Caco-2 (cell line): ENCODE data around the gene ZNF358. TPM values are rescaled to one million over a fixed set of nuclear protein-coding genes. Genes with fewer than 3 reads are reported as not detected.

Experiments used
- BruUV-seq: library from RNA; stranded (reverse); fragments of 400-500 nt; replicated peaks from 2 replicates; lab custom pipeline; 2021; lab: Mats Ljungman, UMichigan
- CTCF ChIA-PET: fragments of 300-600 bp; sonication (Branson Sonifier 250); formaldehyde crosslinking; loops from one replicate; lab custom pipeline; 2022; ENCODE audit warnings: antibody characterized with exemption; lab: Charles Lee
- POLR2A ChIA-PET: fragments of 300-600 bp; sonication (Branson Sonifier 250); formaldehyde crosslinking; loops from one replicate; lab custom pipeline; 2022; ENCODE audit warnings: antibody characterized with exemption; lab: Charles Lee
- DNase-seq, 2 experiments: peaks; one replicate each; pipeline versions ENCODE4 v3.0.0 to v3.0.0-alpha.2; 2020 to 2022
- H3K27me3 ChIP-seq: replicated peaks from 2 replicates; pipeline ENCODE4 v1.6.0; 2011; ENCODE audit warnings: low read length; ENCODE audit not compliant: control insufficient read depth, insufficient read depth
- H3K36me3 ChIP-seq: 2 replicates; pipeline ENCODE4 v1.5.1; 2011; ENCODE audit warnings: low read length; ENCODE audit not compliant: control insufficient read depth, insufficient read depth
- H3K4me1 ChIP-seq: fragments of 250-450 bp; sonication (Bioruptor Pico); 2 replicates; pipeline ENCODE4 v1.5.1; 2020; ENCODE audit warnings: mild to moderate bottlenecking
- H3K4me3 ChIP-seq: 2 replicates; pipeline ENCODE4 v1.5.1; 2011; ENCODE audit warnings: low read depth, mild to moderate bottlenecking, control low read depth, low read length
- H3K9me3 ChIP-seq: fragments of 250-450 bp; sonication (Bioruptor Pico); 2 replicates; pipeline ENCODE4 v1.5.1; 2020; ENCODE audit warnings: mild to moderate bottlenecking, moderate library complexity
- H3K27ac Mint-ChIP-seq: one replicate; pipeline ENCODE4 v1.8.0; 2022; ENCODE audit warnings: mixed read lengths; ENCODE audit not compliant: unreplicated experiment
- H3K27me3 Mint-ChIP-seq: one replicate; pipeline ENCODE4 v1.8.0; 2022; ENCODE audit warnings: mixed read lengths; ENCODE audit not compliant: insufficient read depth, unreplicated experiment
- H3K36me3 Mint-ChIP-seq: one replicate; pipeline ENCODE4 v1.8.0; 2022; ENCODE audit warnings: mild to moderate bottlenecking, mixed read lengths; ENCODE audit not compliant: insufficient read depth, unreplicated experiment
- H3K4me1 Mint-ChIP-seq: one replicate; pipeline ENCODE4 v1.8.0; 2022; ENCODE audit warnings: low read depth, mixed read lengths; ENCODE audit not compliant: unreplicated experiment
- H3K4me3 Mint-ChIP-seq: one replicate; pipeline ENCODE4 v1.8.0; 2022; ENCODE audit warnings: mild to moderate bottlenecking, moderate library complexity, mixed read lengths; ENCODE audit not compliant: unreplicated experiment
- H3K9me3 Mint-ChIP-seq: one replicate; pipeline ENCODE4 v1.8.0; 2022; ENCODE audit warnings: mixed read lengths; ENCODE audit not compliant: unreplicated experiment
- intact Hi-C: fragments of 100-400 bp; cut with micrococcal nuclease; formaldehyde crosslinking; loops from one replicate; pipeline ENCODE4 v1.10.0; 2022; ENCODE audit not compliant: unreplicated experiment
- total RNA-seq: library from RNA; stranded (reverse); gene quantifications from 2 replicates; pipeline ENCODE4 v1.2.3, GENCODE V29; 2022
- TF ChIP-seq, protein P1 (sequence below), 2 experiments: fragments of 200-600 bp in 1 of 2; IDR thresholded peaks; 1 replicate in 1 of 2; 2 replicates in 1 of 2; pipeline versions ENCODE4 v1.5.1 to v1.8.0; 2011 to 2022; ENCODE audit warnings: antibody characterized with exemption in 1 of 2, control low read depth in 1 of 2, inconsistent platforms in 1 of 2, low read depth in 1 of 2, low read length in 1 of 2, mild to moderate bottlenecking in 1 of 2, moderate library complexity in 1 of 2; ENCODE audit not compliant: insufficient read depth in 1 of 2, severe bottlenecking in 1 of 2, unreplicated experiment in 1 of 2

The ZNF358 gene
- total RNA-seq, 1 experiment from 2014 or later = 29.4 TPM

DNA sequence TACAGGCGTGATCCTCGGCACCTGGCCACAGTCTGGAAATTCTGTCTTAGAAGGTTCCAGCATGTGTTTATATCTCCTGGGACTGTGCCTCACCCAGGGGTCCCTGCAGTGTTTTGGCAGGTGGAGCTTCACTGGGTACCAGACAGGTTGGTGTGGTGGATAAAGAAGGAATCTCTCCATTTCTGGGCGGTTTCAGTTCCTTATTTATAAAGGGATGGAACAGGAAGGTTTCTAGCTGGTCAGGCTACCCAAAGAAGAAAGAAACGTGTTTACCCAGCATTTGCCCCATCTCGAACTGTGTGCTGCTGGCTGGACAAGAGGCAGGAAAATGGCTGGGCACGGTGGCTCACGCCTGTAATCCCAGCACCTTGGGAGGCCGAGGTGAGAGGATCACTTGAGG lies 29.4 kb downstream of the ZNF358 start:
- BruUV-seq = no TSS peak

DNA sequence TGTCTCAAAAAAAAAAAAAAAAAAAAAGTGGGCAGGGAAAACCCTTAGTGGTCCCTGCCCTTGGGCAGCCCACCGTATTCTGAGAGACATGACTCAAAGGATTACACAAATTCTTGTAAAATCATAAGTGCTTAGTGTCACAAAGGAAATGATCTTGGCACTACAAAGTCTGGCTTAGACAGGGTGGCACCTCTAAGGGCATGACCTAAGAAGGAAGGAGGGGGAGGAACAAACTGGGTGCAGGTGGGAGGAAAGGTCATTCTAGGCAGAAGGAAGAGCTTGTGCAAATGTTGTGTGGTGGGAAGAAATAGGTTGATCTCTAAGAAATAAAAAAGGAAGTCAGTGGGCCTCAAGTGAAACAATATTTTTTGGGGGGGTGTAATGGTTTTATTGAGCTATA lies 30.0 kb downstream of the ZNF358 start:
- no peaks in the 10 kb centered on the region for H3K4me1 ChIP-seq
- no peaks in the 10 kb centered on the region for H3K27me3 ChIP-seq
- ChIA-PET CTCF (no interaction called here), POLR2A (no interaction called here)
- no peaks in the 10 kb centered on the region for H3K9me3 ChIP-seq
- no TSS peak for BruUV-seq
- H3K27ac Mint-ChIP-seq = no peak overlapping the region
- H3K36me3 Mint-ChIP-seq = peaks cover 4% of the 10 kb centered on the region
- no peaks in the 10 kb centered on the region for H3K9me3 Mint-ChIP-seq
- H3K27me3 Mint-ChIP-seq = no peaks in the 10 kb centered on the region
- no peak overlapping the region for H3K4me3 ChIP-seq
- no peaks in the 10 kb centered on the region for H3K4me1 Mint-ChIP-seq
- H3K4me3 Mint-ChIP-seq = no peak overlapping the region
- DNase-seq = no peak
- TF ChIP-seq, protein P1, sequence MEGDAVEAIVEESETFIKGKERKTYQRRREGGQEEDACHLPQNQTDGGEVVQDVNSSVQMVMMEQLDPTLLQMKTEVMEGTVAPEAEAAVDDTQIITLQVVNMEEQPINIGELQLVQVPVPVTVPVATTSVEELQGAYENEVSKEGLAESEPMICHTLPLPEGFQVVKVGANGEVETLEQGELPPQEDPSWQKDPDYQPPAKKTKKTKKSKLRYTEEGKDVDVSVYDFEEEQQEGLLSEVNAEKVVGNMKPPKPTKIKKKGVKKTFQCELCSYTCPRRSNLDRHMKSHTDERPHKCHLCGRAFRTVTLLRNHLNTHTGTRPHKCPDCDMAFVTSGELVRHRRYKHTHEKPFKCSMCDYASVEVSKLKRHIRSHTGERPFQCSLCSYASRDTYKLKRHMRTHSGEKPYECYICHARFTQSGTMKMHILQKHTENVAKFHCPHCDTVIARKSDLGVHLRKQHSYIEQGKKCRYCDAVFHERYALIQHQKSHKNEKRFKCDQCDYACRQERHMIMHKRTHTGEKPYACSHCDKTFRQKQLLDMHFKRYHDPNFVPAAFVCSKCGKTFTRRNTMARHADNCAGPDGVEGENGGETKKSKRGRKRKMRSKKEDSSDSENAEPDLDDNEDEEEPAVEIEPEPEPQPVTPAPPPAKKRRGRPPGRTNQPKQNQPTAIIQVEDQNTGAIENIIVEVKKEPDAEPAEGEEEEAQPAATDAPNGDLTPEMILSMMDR (IDR thresholded peaks at IDR 0.05; ENCODE audit: insufficient read depth in 1 of 2, low read depth in 1 of 2, low read length in 1 of 2, severe bottlenecking in 1 of 2, unreplicated experiment in 1 of 2) = no peak
- no peaks in the 10 kb centered on the region for H3K36me3 ChIP-seq
- intact Hi-C loops = no loop called here

More for the DNA sequence above, 29.4 kb downstream of the ZNF358 start:
- no peaks in the 10 kb centered on the region for H3K9me3 Mint-ChIP-seq
- no peak overlapping the region for H3K4me3 Mint-ChIP-seq
- no peaks in the 10 kb centered on the region for H3K36me3 ChIP-seq
- H3K4me3 ChIP-seq = no peak overlapping the region
- H3K4me1 ChIP-seq = no peaks in the 10 kb centered on the region
- peaks cover 4% of the 10 kb centered on the region for H3K36me3 Mint-ChIP-seq
- DNase-seq = no peak
- ChIA-PET POLR2A (no interaction called here), CTCF (no interaction called here)
- TF ChIP-seq, protein P1 (IDR thresholded peaks at IDR 0.05; ENCODE audit: insufficient read depth in 1 of 2, low read depth in 1 of 2, low read length in 1 of 2, severe bottlenecking in 1 of 2, unreplicated experiment in 1 of 2) = no peak
- no peaks in the 10 kb centered on the region for H3K4me1 Mint-ChIP-seq
- no peaks in the 10 kb centered on the region for H3K27me3 ChIP-seq
- no peaks in the 10 kb centered on the region for H3K9me3 ChIP-seq
- no peak overlapping the region for H3K27ac Mint-ChIP-seq
- intact Hi-C loops = no loop called here
- H3K27me3 Mint-ChIP-seq = no peaks in the 10 kb centered on the region

DNA sequence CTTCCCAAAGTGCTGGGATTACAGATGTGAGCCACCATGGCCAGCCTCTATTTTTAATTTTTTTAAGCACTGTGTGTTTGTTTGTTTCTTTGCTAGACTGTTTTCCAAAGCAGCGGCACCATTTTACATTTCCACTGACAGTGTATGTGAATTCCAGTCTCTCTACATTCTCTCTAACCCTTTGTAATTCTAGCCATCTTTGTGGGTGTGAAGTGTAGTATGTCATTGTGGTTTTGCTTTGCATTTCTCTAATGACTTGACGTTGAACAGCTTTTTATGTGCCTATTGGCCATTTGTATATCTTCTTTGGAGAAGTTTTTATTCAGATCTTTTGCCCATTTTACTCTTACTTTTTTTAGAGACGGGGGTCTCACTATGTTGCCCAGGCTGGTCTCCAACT lies 31.3 kb downstream of the ZNF358 start:
- H3K27me3 ChIP-seq = no peaks in the 10 kb centered on the region
- ChIA-PET POLR2A (no interaction called here), CTCF (no interaction called here)
- Mint-ChIP-seq H3K27me3 (no peaks in the 10 kb centered on the region), H3K36me3 (peaks cover 9% of the 10 kb centered on the region), H3K4me1 (no peaks in the 10 kb centered on the region), H3K9me3 (no peaks in the 10 kb centered on the region), H3K27ac (no peak overlapping the region), H3K4me3 (no peak overlapping the region)
- H3K4me1 ChIP-seq = no peaks in the 10 kb centered on the region
- no peaks in the 10 kb centered on the region for H3K9me3 ChIP-seq
- BruUV-seq = no TSS peak
- no peak overlapping the region for H3K4me3 ChIP-seq
- DNase-seq = no peak
- TF ChIP-seq, protein P1 (IDR thresholded peaks at IDR 0.05; ENCODE audit: insufficient read depth in 1 of 2, low read depth in 1 of 2, low read length in 1 of 2, severe bottlenecking in 1 of 2, unreplicated experiment in 1 of 2) = no peak
- intact Hi-C loops = no loop called here
- no peaks in the 10 kb centered on the region for H3K36me3 ChIP-seq
